NCI-H2081 (cell line): ENCODE measurements around the gene IGF1R.
"Not testable (repeated sequence)": the region's sequence is repeated elsewhere in the genome, so short reads cannot be mapped to it uniquely, and the experiment has no call there.

ENCODE experiments used
- DNase-seq, 2 experiments: peaks; one replicate each; lab custom pipeline; 2025; lab: John Stamatoyannopoulos, UW

Gene IGF1R

DNA sequence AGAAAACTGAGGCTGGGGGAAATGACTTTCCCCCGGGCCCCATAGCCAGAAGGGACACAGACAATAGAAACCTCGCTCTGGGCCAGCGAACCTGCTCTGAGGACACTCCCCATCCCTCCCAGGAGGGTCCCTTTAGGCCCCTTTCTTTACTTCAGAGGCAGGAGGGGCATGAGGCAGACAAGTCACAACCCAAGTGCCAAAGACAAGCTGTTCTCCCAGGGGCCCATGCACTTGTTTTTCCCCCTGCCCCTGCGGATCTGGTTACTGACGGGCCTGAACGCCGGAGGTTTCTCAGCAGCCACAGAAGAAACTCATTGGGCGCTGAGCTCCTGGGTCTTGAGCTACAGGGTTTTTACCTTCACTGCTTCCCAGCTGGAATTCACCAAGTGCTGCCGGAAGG is 349.4 kb downstream of the IGF1R start:
- DNase-seq: no peak

DNA sequence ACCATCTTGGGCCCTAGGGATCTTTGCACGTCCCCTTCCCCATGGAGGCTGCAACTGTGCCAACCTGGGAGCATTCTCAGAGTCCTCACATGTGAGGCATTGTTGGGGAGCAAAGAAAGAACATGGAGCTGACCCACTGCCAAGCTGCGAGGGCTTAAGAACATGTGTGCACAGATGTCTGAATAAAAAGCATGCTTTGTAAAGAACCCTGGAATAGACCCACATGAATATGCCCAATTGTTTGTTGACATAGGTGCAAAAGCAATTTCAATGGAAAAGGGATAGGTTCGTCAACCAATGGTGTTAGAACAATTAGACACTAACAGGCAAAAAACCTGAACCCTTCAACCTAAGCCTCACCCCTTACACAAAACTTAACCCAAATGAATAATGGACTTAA is 349.9 kb downstream of the IGF1R start:
- DNase-seq: no peak

DNA sequence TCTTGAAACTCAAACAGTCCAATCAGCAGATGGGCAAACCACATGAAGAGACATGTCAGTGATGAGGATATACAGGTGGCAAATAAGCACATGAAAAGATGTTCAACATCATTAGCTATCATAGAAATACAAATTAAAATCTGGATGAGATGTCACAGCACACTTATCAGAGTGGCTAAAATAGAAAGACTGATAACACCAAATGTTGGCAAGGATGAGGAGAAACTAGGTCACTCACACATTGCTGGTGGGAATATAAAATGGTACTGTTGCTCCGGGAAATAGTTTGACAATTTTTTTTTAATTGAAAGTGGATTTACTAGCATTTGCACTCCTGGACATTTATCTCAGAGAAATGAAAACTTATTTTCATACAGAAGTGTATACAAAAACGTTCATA is 350.9 kb downstream of the IGF1R start:
- DNase-seq: no peak

DNA sequence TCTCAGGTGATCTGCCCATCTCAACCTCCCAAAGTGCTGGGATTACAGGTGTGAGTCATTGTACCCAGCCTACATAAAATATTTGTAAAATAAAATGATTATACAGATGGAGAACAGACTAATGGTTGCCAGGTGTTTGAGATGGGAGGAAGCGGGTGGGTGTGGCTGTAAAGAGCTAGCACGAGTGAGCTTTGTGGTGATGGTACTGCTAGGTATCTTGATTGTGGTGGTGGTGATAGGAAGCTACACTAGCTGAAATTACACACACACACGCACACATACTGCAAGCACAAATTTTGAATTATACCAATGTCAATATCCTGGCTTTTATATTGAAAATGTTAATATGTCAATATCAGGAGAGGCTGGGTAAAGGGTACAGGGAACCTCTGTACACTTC is 353.9 kb downstream of the IGF1R start:
- DNase-seq: no peak

DNA sequence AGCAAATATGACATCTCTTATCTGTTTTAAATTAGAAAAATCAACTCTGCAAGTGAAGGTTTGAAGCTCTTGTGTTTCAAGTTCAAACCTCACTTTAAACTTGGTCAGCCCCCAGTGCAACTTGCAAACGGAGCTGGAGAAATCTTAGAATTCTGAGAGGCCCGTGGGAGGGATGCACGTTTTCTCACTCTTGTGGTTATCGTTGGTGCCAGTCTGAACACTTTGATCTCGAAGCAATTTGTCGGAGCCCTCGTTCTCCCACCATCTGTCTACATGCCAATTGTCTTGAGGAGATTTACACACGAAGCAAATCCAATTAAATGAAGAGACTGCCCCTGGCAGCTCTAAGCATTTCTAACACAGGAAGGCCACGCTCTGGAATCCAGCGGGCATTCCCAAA is 355.0 kb downstream of the IGF1R start:
- DNase-seq: not testable (repeated sequence)

DNA sequence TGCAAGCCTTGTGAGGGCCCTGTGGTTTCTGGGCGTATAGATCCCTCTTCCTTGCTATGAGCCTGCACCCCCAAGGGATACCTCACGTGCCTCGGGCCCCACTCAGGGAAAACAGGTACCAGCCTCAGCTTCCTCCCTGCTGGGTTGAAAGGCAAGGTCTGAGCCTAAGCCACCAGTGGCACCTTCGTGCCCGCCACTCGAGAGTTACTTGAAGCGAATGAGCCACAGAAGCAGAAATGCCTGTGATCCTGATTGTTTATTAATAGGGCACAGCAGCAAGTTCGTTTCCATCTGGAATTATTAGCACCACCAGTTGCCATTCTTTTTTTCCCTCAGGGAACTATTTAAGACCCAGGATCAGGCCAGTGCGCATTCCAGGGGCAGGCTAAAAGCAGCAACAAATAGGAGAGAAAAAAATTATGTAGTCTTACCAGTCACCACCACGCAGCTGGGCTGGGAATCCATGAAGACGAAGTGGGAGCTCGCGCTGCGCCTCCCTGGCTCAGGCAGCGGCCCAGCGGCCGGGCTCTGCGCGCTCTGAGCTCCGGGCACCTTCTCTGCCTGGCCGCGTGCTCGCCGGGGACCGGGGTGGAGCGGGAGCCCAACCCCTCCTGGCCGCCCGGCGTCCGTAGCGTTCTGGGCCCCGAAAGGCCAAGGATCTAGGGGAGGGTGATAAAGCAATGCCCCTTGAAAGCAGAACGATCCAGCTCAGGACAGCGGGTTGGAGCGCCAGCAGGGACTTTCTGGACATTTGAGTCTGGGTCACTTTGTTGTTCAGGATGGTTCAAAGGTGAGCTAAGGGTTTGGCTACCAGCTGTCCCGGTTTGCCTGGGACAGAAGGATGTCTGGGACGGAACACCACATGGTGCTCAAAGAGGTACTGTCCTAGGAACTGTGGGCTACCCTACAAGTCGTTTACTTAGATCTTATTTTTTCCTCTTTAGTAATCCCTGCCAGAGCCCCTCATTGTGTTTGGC is 356.9 kb downstream of the IGF1R start:
- not testable (repeated sequence) for DNase-seq

DNA sequence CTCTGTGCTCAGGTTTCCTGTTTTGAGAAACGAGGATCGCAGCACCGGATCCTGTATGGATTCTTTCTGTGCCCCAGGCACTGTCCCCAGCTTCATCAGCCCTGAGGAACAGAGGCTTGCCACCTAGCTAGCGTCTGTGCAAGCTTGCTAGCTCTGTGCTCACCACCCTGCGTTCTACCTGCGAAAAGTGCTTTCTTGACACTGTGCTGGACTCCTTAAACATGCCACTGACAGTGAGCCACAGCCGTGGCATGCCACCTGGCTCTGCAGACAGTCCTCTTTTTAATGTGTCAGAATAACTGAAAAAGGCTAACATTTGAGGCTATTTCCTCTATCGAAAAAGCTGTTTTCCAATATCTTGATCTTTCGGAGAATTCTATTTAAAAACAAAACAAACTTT is 357.8 kb downstream of the IGF1R start:
- DNase-seq: no peak

DNA sequence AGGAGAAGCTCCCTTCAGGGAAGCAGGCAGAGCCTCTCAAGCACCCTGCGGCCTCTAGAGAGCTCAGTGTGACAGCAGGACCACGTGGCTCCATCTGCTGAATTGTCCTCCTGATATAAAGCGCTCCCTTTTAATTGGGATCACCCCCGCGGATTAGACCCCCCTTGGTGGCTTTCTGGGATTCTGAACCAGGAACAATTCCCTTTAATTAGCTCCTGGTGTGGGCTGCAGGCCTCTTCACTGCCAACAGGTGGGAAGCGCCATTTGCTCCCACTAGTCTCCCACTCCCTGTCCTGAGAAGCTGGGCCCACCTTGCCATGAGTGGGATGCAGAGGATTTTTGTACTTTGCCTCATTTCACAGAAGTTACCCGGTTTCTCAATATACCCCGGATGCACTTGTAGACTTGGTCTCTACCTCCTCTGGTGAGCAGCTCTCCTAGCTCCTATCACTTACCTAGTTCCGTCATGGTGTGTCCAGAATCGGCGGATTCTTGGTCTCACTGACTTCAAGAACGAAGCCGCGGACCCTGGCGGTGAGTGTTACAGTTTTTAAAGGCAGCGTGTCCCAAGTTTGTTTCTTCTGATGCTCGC is 358.7 kb downstream of the IGF1R start:
- DNase-seq: no peak

DNA sequence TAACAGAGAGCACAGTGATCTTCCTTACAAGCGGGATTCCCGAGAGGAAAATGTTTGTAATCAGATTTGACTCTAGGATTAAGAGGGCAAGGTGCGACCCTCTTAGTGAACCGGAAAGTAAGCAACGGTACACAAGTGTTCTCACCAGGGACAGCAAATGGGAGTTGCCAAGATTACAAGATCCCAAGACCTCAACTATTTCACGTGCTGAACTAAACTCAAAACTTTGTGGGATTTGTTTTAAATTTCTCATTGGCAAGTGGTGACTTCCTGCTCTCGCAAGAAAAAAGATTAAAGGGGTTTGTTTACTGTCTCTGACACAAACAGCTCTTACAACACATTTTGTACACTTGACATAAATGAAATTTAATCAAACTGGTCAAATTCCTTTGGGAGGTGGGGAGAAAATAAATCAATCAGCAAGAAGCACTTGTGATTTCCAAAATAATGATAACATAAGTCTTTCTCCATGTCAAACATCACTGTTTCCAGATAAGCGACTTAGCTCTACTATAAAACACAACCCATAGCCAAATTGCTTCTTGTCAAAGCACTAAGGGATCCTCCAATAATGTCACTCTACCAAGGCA is 361.5 kb downstream of the IGF1R start:
- DNase-seq: no peak

DNA sequence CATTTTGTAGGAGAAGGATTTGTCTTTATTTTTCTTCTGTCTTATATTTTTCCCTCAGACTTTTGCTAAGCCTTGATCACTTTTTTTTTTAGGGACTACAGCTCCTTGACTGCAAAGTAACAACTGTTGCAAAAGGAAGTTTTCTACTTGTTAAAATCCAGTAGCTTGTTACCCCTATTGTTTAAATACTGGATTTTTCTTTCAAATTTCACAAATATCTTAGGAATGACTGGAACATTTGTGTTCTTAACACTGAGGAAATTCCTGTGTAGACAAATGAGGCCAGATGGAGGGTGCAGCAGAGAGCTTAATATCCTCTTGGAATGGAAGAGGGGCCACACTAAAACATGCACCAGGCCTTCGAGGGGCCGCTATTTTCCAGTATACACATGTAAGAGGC is 362.4 kb downstream of the IGF1R start:
- no peak for DNase-seq
